GM12874 (cell line): ENCODE measurements around the gene UBE3A.

ENCODE experiments used
- CTCF ChIP-seq: IDR thresholded peaks from 2 replicates; pipeline ENCODE4 v1.5.1; 2011; ENCODE audit warnings: low read depth, mild to moderate bottlenecking, control low read depth, low read length, moderate library complexity; ENCODE audit not compliant: insufficient read depth

Gene UBE3A

DNA sequence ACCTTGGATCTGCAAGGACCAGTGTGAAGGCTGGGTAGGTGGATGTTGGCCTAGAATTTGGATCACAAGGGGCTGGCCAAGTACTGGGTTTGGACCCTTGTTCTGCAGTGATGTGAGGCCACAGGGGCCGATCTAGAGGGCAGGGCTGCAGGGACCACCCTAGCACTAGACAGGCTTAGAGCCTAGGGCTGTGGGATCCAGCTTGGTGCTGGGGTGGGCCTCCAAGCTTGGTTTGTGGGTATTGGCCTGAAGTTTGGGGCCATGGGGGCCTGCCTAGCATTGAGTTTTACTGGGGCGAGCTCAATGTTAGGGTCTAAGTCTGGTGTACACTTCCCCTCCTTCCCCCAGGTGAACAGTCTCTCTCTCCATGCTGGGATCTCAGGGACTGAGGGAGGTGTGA lies 36.5 kb downstream of the UBE3A start:
- no peak for TF ChIP-seq CTCF

GRCh38 chr15:25401501-25401900 lies 37.3 kb downstream of the UBE3A start:
- no peak for TF ChIP-seq CTCF

- no peak for TF ChIP-seq CTCF
These were observed 41.7 kb downstream of the UBE3A start for GRCh38 chr15:25397100-25397499.

DNA sequence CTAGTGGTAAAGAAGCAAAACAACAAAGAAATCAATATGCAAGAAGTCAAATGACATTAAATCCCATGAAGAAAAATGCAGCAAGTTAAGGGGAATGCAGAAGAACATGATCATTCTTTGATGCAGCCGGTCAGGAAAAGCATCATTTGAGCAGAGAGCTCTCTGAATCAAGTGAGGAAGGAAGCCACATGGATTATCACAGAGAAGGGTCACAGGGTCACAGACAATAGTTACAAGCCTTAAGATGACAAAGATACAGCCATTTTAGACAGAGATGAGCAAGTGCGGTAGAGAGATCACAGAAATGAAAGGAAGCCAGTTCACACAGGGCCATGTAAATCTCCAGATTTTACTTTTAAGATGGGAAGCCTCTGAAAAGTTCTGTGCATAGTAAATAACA lies 43.9 kb downstream of the UBE3A start:
- no peak for TF ChIP-seq CTCF

DNA sequence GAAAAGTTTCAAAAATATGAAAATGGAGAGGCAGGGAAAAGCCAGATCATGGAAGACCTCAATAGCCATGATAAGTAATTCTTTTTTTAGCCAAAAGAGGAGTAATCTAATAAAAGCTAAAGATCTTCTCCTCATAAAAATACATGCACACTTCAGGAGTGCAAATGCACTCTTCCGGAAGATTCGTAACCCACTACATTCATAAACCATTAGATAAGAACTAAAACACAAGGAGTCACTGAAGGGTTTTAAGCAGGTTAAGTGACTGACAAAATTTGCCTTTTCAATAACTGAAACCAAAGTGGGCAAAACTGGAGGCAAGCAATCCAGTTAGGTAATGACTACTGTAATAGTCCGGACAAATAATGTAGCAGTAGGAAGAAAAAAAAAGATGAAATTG lies 46.0 kb downstream of the UBE3A start:
- no peak for TF ChIP-seq CTCF

DNA sequence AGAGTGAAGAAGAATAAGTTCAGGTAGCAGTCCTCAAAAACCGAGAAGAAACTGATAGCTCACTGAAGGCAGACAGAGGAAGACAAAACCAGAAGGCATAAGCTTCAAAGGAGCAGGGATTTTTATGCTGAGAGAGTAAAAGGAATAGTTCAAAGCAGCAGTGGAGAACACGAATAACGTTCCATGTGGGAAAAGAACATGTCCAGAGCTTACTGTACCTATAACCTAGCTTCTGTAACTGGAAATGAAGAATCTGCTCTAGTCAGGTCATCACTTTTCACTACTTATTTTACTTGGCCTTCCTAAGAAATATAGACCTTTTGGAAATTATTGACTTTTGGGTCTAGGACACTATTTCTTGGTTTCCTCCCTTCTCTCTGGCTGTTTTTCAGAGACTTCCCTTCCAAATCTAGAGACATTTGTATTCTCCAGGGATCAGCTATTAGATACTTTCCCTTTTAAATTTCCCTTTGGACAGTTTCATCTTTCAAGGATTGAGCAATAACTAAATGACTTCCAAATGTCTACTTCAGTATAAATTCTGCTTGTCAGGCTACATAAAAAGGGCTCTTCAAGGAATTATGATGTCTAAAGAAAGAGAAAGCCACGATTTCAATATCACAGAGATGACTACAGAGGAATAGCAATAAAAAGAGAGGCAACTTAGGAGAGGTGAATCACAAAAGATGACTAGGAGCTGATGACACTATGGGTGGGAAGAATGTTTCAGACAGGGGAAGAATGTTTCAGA lies 46.7 kb downstream of the UBE3A start:
- no peak for TF ChIP-seq CTCF

- no peak for TF ChIP-seq CTCF
These were observed 52.8 kb downstream of the UBE3A start for GRCh38 chr15:25385986-25386385.
